ENCODE measurements around the gene SLC26A2. TPM values are rescaled to one million over a fixed set of nuclear protein-coding genes. Genes with fewer than 3 reads are reported as not detected.
A peak's percentile ranks its signal among the peaks of the same experiment; 100 is the strongest.

SLC26A2 gene
- total RNA-seq, 1 donor = 20.2 TPM

DNA sequence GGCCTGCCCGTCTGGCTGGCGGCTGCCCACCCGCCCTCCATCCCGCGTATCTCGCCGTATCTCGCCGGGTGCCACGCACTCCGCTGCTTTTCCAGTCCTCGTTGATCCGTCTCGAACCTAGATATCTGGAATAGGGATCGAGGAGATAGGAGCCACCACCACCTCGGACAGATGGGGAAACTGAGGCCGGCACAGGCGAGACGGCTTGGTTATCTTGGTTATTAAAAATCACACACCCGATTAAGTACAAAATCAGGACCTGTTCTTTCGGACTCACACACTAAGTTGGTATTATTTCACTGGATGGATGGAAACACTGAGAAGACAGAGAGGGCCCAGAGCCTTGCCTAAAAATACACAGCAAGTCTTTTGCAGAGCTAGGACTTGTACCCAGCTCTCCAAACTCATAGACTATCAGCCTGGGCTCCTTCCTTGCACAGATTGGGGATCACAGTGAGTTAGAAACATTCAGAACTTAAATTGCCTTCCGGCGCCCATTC is 678 bp downstream of the SLC26A2 start:
- peak; percentile 9 for DNase-seq (ENCODE audit: low read depth)
- TF ChIP-seq, protein P1, sequence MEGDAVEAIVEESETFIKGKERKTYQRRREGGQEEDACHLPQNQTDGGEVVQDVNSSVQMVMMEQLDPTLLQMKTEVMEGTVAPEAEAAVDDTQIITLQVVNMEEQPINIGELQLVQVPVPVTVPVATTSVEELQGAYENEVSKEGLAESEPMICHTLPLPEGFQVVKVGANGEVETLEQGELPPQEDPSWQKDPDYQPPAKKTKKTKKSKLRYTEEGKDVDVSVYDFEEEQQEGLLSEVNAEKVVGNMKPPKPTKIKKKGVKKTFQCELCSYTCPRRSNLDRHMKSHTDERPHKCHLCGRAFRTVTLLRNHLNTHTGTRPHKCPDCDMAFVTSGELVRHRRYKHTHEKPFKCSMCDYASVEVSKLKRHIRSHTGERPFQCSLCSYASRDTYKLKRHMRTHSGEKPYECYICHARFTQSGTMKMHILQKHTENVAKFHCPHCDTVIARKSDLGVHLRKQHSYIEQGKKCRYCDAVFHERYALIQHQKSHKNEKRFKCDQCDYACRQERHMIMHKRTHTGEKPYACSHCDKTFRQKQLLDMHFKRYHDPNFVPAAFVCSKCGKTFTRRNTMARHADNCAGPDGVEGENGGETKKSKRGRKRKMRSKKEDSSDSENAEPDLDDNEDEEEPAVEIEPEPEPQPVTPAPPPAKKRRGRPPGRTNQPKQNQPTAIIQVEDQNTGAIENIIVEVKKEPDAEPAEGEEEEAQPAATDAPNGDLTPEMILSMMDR (IDR thresholded peaks at IDR 0.05; ENCODE audit: insufficient read depth, low read length) = no peak
- peak overlapping the region; percentile 78 for H3K4me3 ChIP-seq (ENCODE audit: low read depth, low read length)

DNA sequence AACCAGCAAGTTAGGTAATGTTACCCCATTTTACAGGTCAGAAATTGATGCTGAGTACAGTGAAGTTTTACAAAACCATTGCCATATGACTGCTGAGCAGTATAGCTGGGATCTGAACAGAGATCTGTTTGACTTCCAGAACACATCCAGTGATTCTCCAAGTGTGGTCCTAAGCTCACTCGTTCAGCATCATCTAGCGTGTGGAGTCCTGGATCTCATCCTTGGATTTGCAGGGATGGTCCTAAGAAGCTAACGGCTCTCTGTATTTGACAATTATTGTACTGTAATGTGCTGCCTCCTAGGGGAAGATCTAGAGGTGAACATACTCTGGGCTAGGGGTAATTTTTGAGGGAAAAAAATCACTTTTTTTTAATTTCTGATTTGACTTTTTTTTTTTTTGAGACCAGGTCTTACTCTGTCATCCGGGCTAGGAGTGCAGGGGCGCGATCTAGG is 1.4 kb downstream of the SLC26A2 start:
- DNase-seq (ENCODE audit: low read depth) = peak; percentile 78
- TF ChIP-seq, protein P1 (IDR thresholded peaks at IDR 0.05; ENCODE audit: insufficient read depth, low read length) = peak; percentile 67
- no peak overlapping the region for H3K4me3 ChIP-seq (ENCODE audit: low read depth, low read length)

DNA sequence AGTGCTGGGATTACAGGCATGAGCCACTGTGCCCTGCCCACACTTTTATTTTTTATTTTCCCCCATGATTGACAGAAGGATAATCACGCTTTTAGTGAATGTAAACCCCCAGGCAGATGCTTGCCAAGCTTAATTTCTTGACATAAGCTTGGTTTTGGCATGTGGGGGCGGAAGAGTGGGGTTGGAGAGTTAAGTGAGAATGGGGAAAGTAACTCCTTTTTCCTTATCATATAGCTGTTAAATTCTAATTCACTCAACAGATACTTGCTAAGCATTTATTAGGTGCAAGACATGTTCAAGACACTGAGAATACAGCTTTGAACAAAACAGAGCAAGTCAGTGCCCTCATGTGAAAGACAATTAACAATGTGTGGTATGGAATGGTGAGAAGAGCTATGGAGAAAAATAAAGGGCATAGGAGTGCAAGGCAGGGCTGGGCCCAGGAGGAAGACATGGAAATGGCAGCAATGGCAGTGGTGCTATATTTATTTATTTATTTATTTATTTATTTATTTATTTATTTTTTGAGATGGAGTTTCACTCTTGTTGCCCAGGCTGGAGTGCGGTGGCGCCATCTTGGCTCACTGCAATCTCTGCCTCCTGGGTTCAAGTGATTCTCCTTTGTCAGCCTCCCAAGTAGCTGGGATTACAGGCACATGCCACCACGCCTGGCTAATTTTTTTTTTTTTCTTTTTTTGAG is 2.2 kb downstream of the SLC26A2 start:
- DNase-seq (ENCODE audit: low read depth) = no peak
- H3K4me3 ChIP-seq (ENCODE audit: low read depth, low read length) = no peak overlapping the region
- TF ChIP-seq, protein P1 (IDR thresholded peaks at IDR 0.05; ENCODE audit: insufficient read depth, low read length) = no peak

DNA sequence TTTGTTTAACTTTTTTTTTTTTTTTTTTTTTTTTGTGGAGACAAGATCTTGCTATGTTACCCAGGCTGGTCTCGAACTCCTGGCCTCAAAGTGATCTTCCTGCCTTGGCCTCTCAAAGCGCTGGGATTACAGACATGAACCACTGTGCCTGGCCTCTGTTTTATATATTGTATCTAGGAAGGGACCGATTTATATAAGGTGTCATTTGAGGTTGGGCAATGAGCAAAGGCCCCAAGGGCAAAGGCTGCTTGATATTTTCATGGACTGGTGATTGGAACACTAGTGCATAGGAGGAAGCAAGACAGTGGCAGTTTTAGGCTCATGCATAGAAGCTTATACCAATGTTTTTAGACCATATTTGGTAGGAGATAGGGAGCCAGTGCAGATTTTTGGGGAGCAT is 3.2 kb downstream of the SLC26A2 start:
- no peak for DNase-seq (ENCODE audit: low read depth)
- TF ChIP-seq, protein P1 (IDR thresholded peaks at IDR 0.05; ENCODE audit: insufficient read depth, low read length) = no peak
- no peak overlapping the region for H3K4me3 ChIP-seq (ENCODE audit: low read depth, low read length)

DNA sequence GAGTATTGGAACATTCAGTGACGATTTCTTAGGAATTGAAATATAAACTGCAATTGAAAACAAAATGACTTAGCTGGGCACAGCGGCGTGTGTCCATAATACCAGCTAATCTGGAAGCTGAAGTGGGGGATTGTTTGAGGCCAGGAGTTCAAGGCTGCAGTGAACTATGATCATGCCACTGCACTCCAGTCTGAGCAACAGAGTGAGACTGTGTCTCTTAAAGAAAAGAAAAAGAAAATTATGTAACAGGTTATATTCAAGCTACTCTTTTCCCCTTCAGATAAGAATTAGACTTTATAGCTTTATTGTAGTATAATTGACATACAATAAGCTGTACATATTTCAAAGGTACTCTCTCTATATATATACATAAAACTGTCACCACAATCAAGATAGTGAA is 6.4 kb downstream of the SLC26A2 start:
- no peak for DNase-seq (ENCODE audit: low read depth)
- TF ChIP-seq, protein P1 (IDR thresholded peaks at IDR 0.05; ENCODE audit: insufficient read depth, low read length) = no peak

DNA sequence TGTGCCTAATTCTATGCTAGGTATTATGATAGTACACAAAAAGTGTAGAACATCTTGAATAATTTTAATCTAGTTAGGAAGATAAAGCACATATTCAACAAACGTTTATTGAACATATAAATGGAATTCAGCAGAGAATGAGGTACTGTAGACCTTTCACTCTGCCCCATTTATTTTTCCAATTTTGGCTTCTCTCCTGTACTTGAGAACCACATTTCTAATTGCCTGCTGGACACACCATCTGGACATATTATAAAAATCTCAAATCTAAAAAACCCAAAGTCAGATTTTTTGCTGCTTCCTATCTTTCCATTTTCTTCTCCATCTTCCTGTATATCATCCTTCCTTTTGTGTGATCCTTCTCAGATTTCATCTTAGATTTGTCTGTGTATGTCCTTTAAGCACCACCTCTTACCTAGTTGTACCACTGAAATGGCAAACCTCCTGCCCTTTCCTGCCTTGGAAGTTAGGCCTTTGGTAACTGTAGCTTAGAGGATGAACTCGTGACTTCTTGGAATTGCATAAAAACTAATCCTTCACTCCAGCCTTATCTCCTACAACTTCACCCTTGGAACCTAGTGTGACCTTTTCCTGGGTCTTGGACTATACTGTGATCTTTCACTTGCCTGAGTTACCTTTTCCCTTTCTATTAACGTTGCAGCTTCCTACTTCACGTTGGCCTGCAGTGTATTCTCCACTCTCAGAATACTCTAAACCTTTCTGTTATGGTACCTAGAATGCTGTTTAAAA is 8.8 kb downstream of the SLC26A2 start:
- no peak overlapping the region for H3K4me3 ChIP-seq (ENCODE audit: low read depth, low read length)
- no peak for DNase-seq (ENCODE audit: low read depth)
- TF ChIP-seq, protein P1 (IDR thresholded peaks at IDR 0.05; ENCODE audit: insufficient read depth, low read length) = no peak

More for the DNA sequence above, 6.4 kb downstream of the SLC26A2 start:
- H3K4me3 ChIP-seq (ENCODE audit: low read depth, low read length) = no peak overlapping the region

All from fibroblast of the aortic adventitia (primary cell).